Measurements from ENCODE around the gene RIC8A.

The RIC8A gene

GRCh38 chr11:204587-205109 is 2.9 kb upstream of the RIC8A start:
- no peak for DNase-seq

GRCh38 chr11:205221-206001 is 2.1 kb upstream of the RIC8A start:
- DNase-seq: no peak

GRCh38 chr11:206002-206384 is 1.5 kb upstream of the RIC8A start:
- DNase-seq: no peak

- peak; percentile 40 for DNase-seq
These were observed 841 bp upstream of the RIC8A start for GRCh38 chr11:206526-207207.

GRCh38 chr11:207863-208180 is 314 bp downstream of the RIC8A start:
- no peak for DNase-seq

- DNase-seq: peak; percentile 84
These were observed 841 bp downstream of the RIC8A start for GRCh38 chr11:208181-208916.

- no peak for DNase-seq
These were observed 1.4 kb downstream of the RIC8A start for GRCh38 chr11:208917-209260.

GRCh38 chr11:209275-210121 is 2.0 kb downstream of the RIC8A start:
- DNase-seq: no peak

GRCh38 chr11:210122-210802 is 2.8 kb downstream of the RIC8A start:
- peak; percentile 13 for DNase-seq

- DNase-seq: peak; percentile 13
These were observed 3.3 kb downstream of the RIC8A start for GRCh38 chr11:210803-211180.

GRCh38 chr11:211295-211694 is 3.8 kb downstream of the RIC8A start:
- DNase-seq: no peak

GRCh38 chr11:211741-212140 is 4.2 kb downstream of the RIC8A start:
- DNase-seq: no peak

GRCh38 chr11:212150-213100 is 4.9 kb downstream of the RIC8A start:
- DNase-seq: no peak

- no peak for DNase-seq
These were observed 5.6 kb downstream of the RIC8A start for GRCh38 chr11:213111-213510.

- DNase-seq: no peak
These were observed 6.6 kb downstream of the RIC8A start for GRCh38 chr11:214083-214482.

- peak; percentile 15 for DNase-seq
These were observed 8.1 kb downstream of the RIC8A start for GRCh38 chr11:215581-216037.

- peak; percentile 15 for DNase-seq
These were observed 8.8 kb downstream of the RIC8A start for GRCh38 chr11:216081-216974.

- no peak for DNase-seq
These were observed 10.2 kb downstream of the RIC8A start for GRCh38 chr11:217704-218103.

GRCh38 chr11:218815-219593 is 11.5 kb downstream of the RIC8A start:
- no peak for DNase-seq
